HG03103 (cell line): Measurements from ENCODE around the gene IFNA1.
"Not testable (repeated sequence)": the region's sequence is repeated elsewhere in the genome, so short reads cannot be mapped to it uniquely, and the experiment has no call there.

ENCODE experiments used
- ATAC-seq: cut with Tn5 transposase; IDR thresholded peaks from one replicate; pipeline ENCODE4 v1.9.1; 2021; ENCODE audit warnings: low read depth; ENCODE audit not compliant: unreplicated experiment

Gene IFNA1

GRCh38 chr9:21443849-21444625 lies 3.8 kb downstream of the IFNA1 start:
- peak; percentile 90 for ATAC-seq

- not testable (repeated sequence) for ATAC-seq
Measured at GRCh38 chr9:21449312-21449711, 9.1 kb downstream of the IFNA1 start.

GRCh38 chr9:21450733-21451394 lies 10.6 kb downstream of the IFNA1 start:
- ATAC-seq, result no peak

GRCh38 chr9:21452681-21453080 lies 12.4 kb downstream of the IFNA1 start:
- ATAC-seq, result no peak

- no peak for ATAC-seq
Measured at GRCh38 chr9:21454149-21454548, 13.9 kb downstream of the IFNA1 start.

GRCh38 chr9:21455320-21455719 lies 15.1 kb downstream of the IFNA1 start:
- ATAC-seq, result peak; percentile 97

GRCh38 chr9:21461377-21461776 lies 21.1 kb downstream of the IFNA1 start:
- no peak for ATAC-seq

GRCh38 chr9:21465138-21465537 lies 24.9 kb downstream of the IFNA1 start:
- no peak for ATAC-seq

GRCh38 chr9:21465859-21466518 lies 25.8 kb downstream of the IFNA1 start:
- ATAC-seq, result no peak

- no peak for ATAC-seq
Measured at GRCh38 chr9:21470126-21470525, 29.9 kb downstream of the IFNA1 start.

- ATAC-seq, result no peak
Measured at GRCh38 chr9:21473236-21473635, 33.0 kb downstream of the IFNA1 start.

- no peak for ATAC-seq
Measured at GRCh38 chr9:21477466-21477865, 37.2 kb downstream of the IFNA1 start.

- ATAC-seq, result no peak
Measured at GRCh38 chr9:21479152-21479702, 39.0 kb downstream of the IFNA1 start.

GRCh38 chr9:21481470-21482056 lies 41.3 kb downstream of the IFNA1 start:
- ATAC-seq, result peak; percentile 47

GRCh38 chr9:21482213-21482612 lies 42.0 kb downstream of the IFNA1 start, which contains the start of gene IFNE:
Gene IFNE, minus strand, starts transcription at chr9:21482313. Its CDS starts 619 bp downstream, at chr9:21481694.
- ATAC-seq, result no peak
